ENCODE measurements around the gene SNX8.
"Not testable (repeated sequence)": the region's sequence is repeated elsewhere in the genome, so short reads cannot be mapped to it uniquely, and the experiment has no call there.

SNX8 gene

GRCh38 chr7:2269089-2269990, 44.9 kb downstream of the SNX8 start:
- H3K36me3 Mint-ChIP-seq (ENCODE audit: low read depth), result peaks cover 29% of the 10 kb centered on the region
- not testable (repeated sequence) for H3K27ac Mint-ChIP-seq; H3K9me3 Mint-ChIP-seq; H3K27me3 Mint-ChIP-seq; H3K4me1 Mint-ChIP-seq (ENCODE audit: low read depth); H3K4me3 Mint-ChIP-seq

GRCh38 chr7:2266911-2267310, 47.3 kb downstream of the SNX8 start:
- Mint-ChIP-seq H3K4me3 (no peak overlapping the region), H3K4me1 (ENCODE audit: low read depth) (peaks cover 5% of the 10 kb centered on the region), H3K27me3 (no peaks in the 10 kb centered on the region), H3K36me3 (ENCODE audit: low read depth) (peaks cover 32% of the 10 kb centered on the region), H3K27ac (no peak overlapping the region), H3K9me3 (no peaks in the 10 kb centered on the region)

GRCh38 chr7:2264158-2264557, 50.1 kb downstream of the SNX8 start:
- Mint-ChIP-seq H3K27ac (no peak overlapping the region), H3K4me3 (no peak overlapping the region), H3K36me3 (ENCODE audit: low read depth) (peaks cover 29% of the 10 kb centered on the region), H3K4me1 (ENCODE audit: low read depth) (peaks cover 15% of the 10 kb centered on the region), H3K9me3 (no peaks in the 10 kb centered on the region), H3K27me3 (no peaks in the 10 kb centered on the region)

GRCh38 chr7:2263176-2263575, 51.1 kb downstream of the SNX8 start:
- H3K4me3 Mint-ChIP-seq, result no peak overlapping the region
- H3K36me3 Mint-ChIP-seq (ENCODE audit: low read depth), result peaks cover 29% of the 10 kb centered on the region
- no peak overlapping the region for H3K27ac Mint-ChIP-seq
- no peaks in the 10 kb centered on the region for H3K9me3 Mint-ChIP-seq
- H3K4me1 Mint-ChIP-seq (ENCODE audit: low read depth), result peaks cover 15% of the 10 kb centered on the region
- no peaks in the 10 kb centered on the region for H3K27me3 Mint-ChIP-seq

- H3K27me3 Mint-ChIP-seq, result no peaks in the 10 kb centered on the region
- H3K27ac Mint-ChIP-seq, result peak overlapping the region; percentile 89
- H3K4me3 Mint-ChIP-seq, result peak overlapping the region; percentile 59
- H3K36me3 Mint-ChIP-seq (ENCODE audit: low read depth), result peaks cover 29% of the 10 kb centered on the region
- H3K4me1 Mint-ChIP-seq (ENCODE audit: low read depth), result peaks cover 15% of the 10 kb centered on the region
- H3K9me3 Mint-ChIP-seq, result no peaks in the 10 kb centered on the region
Observed at GRCh38 chr7:2261611-2262010, 52.6 kb downstream of the SNX8 start.

GRCh38 chr7:2260820-2261219, 53.4 kb downstream of the SNX8 start:
- H3K4me1 Mint-ChIP-seq (ENCODE audit: low read depth), result peaks cover 15% of the 10 kb centered on the region
- H3K27ac Mint-ChIP-seq, result no peak overlapping the region
- no peaks in the 10 kb centered on the region for H3K27me3 Mint-ChIP-seq
- no peaks in the 10 kb centered on the region for H3K9me3 Mint-ChIP-seq
- peaks cover 29% of the 10 kb centered on the region for H3K36me3 Mint-ChIP-seq (ENCODE audit: low read depth)
- H3K4me3 Mint-ChIP-seq, result no peak overlapping the region

- H3K9me3 Mint-ChIP-seq, result no peaks in the 10 kb centered on the region
- H3K4me3 Mint-ChIP-seq, result no peak overlapping the region
- peaks cover 22% of the 10 kb centered on the region for H3K36me3 Mint-ChIP-seq (ENCODE audit: low read depth)
- peaks cover 21% of the 10 kb centered on the region for H3K4me1 Mint-ChIP-seq (ENCODE audit: low read depth)
- no peaks in the 10 kb centered on the region for H3K27me3 Mint-ChIP-seq
- peak overlapping the region; percentile 80 for H3K27ac Mint-ChIP-seq
Observed at GRCh38 chr7:2259480-2259879, 54.8 kb downstream of the SNX8 start.

- Mint-ChIP-seq H3K9me3 (no peaks in the 10 kb centered on the region), H3K4me3 (no peak overlapping the region), H3K27ac (no peak overlapping the region), H3K27me3 (no peaks in the 10 kb centered on the region), H3K4me1 (ENCODE audit: low read depth) (peaks cover 21% of the 10 kb centered on the region), H3K36me3 (ENCODE audit: low read depth) (peaks cover 15% of the 10 kb centered on the region)
Observed at GRCh38 chr7:2258661-2259365, 55.4 kb downstream of the SNX8 start.

- H3K4me3 Mint-ChIP-seq, result no peak overlapping the region
- peaks cover 15% of the 10 kb centered on the region for H3K36me3 Mint-ChIP-seq (ENCODE audit: low read depth)
- no peaks in the 10 kb centered on the region for H3K27me3 Mint-ChIP-seq
- H3K4me1 Mint-ChIP-seq (ENCODE audit: low read depth), result peaks cover 24% of the 10 kb centered on the region
- no peak overlapping the region for H3K27ac Mint-ChIP-seq
- H3K9me3 Mint-ChIP-seq, result no peaks in the 10 kb centered on the region
Observed at GRCh38 chr7:2257651-2258050, 56.6 kb downstream of the SNX8 start.

- Mint-ChIP-seq H3K36me3 (ENCODE audit: low read depth) (peaks cover 11% of the 10 kb centered on the region), H3K4me1 (ENCODE audit: low read depth) (peaks cover 21% of the 10 kb centered on the region), H3K27me3 (no peaks in the 10 kb centered on the region), H3K27ac (no peak overlapping the region), H3K9me3 (no peaks in the 10 kb centered on the region), H3K4me3 (no peak overlapping the region)
Observed at GRCh38 chr7:2257046-2257551, 57.1 kb downstream of the SNX8 start.

GRCh38 chr7:2256306-2257045, 57.8 kb downstream of the SNX8 start:
- H3K27ac Mint-ChIP-seq, result no peak overlapping the region
- no peaks in the 10 kb centered on the region for H3K9me3 Mint-ChIP-seq
- H3K4me1 Mint-ChIP-seq (ENCODE audit: low read depth), result peaks cover 15% of the 10 kb centered on the region
- no peak overlapping the region for H3K4me3 Mint-ChIP-seq
- peaks cover 5% of the 10 kb centered on the region for H3K36me3 Mint-ChIP-seq (ENCODE audit: low read depth)
- H3K27me3 Mint-ChIP-seq, result no peaks in the 10 kb centered on the region

GRCh38 chr7:2255145-2256139, 58.8 kb downstream of the SNX8 start:
- Mint-ChIP-seq H3K4me3 (no peak overlapping the region), H3K27ac (no peak overlapping the region), H3K9me3 (no peaks in the 10 kb centered on the region), H3K4me1 (ENCODE audit: low read depth) (peaks cover 13% of the 10 kb centered on the region), H3K27me3 (no peaks in the 10 kb centered on the region), H3K36me3 (ENCODE audit: low read depth) (peaks cover 8% of the 10 kb centered on the region)

- H3K9me3 Mint-ChIP-seq, result no peaks in the 10 kb centered on the region
- no peaks in the 10 kb centered on the region for H3K27me3 Mint-ChIP-seq
- H3K4me3 Mint-ChIP-seq, result no peak overlapping the region
- H3K4me1 Mint-ChIP-seq (ENCODE audit: low read depth), result peaks cover 15% of the 10 kb centered on the region
- H3K36me3 Mint-ChIP-seq (ENCODE audit: low read depth), result peaks cover 4% of the 10 kb centered on the region
- no peak overlapping the region for H3K27ac Mint-ChIP-seq
Observed at GRCh38 chr7:2254429-2255144, 59.7 kb downstream of the SNX8 start.
